NCI-H2029 (cell line): Measurements from ENCODE around the gene CXCR5.
A peak's percentile ranks its signal among the peaks of the same experiment; 100 is the strongest.

ENCODE experiments used
- DNase-seq: peaks from one replicate; lab custom pipeline; 2025; lab: John Stamatoyannopoulos, UW

Gene CXCR5

DNA sequence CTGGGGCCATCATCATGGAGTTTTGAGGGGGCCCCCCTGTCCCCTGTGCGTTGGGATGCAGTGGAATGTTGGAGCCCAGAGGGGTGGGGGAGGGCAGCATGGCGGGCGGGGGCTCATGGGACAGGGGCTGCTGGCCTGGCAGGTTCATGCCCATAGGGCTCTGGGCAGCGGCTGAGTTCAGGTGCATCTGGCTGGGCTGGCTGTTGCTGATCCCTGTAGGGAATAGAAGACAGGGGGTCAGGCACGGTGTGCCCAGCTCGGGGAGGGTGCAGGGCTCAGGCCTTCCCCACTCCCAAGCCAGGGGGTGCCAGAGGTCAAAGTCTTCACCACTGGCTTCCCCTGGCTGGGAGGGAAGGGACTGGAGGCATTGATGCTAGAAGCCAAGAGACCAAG lies 15.6 kb downstream of the CXCR5 start:
- DNase-seq = no peak

- DNase-seq = no peak
Measured at GRCh38 chr11:118899706-118900360, 16.1 kb downstream of the CXCR5 start.

DNA sequence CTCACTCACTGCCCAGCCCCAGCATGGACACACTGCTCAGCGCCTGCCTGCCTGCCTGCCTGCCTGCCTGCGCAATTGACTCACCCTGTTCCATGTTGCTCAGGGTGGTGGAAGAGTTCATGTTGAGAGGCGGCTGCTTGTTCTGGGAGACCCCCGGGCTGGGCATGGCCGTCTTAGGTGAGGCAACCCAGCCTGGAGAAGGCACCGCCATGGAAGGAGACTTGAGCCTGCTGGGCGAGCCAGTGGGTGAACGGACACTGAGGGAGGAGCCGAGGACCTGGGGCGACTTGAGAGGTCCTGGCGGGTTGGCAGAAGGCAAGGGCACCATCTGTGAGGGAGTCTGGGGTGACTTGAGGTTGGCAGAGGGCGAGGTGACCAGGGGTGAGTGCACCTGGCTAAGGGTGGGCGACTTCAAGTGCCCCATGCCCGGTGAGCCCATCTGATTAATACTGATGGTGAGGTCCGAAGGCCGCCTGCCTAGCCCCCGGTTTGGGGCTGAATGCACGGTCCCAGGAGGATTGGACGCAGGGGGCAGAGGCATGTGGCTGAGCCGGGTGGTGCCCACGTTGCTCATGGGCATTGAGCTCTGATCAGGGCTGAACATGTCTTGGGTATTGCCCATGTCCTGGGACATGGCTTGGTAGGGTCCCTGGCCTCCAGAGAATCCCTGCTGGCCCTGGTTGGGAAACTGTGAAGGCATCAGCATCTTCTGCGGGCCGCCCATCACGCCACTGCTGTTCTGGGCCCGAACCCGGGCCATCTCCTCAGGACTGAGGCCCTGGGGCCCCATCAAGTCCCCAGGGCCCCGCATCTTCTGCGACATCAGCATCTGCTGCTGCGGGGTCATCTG lies 17.1 kb downstream of the CXCR5 start:
- no peak for DNase-seq

GRCh38 chr11:118901494-118902335 lies 18.0 kb downstream of the CXCR5 start:
- no peak for DNase-seq

DNA sequence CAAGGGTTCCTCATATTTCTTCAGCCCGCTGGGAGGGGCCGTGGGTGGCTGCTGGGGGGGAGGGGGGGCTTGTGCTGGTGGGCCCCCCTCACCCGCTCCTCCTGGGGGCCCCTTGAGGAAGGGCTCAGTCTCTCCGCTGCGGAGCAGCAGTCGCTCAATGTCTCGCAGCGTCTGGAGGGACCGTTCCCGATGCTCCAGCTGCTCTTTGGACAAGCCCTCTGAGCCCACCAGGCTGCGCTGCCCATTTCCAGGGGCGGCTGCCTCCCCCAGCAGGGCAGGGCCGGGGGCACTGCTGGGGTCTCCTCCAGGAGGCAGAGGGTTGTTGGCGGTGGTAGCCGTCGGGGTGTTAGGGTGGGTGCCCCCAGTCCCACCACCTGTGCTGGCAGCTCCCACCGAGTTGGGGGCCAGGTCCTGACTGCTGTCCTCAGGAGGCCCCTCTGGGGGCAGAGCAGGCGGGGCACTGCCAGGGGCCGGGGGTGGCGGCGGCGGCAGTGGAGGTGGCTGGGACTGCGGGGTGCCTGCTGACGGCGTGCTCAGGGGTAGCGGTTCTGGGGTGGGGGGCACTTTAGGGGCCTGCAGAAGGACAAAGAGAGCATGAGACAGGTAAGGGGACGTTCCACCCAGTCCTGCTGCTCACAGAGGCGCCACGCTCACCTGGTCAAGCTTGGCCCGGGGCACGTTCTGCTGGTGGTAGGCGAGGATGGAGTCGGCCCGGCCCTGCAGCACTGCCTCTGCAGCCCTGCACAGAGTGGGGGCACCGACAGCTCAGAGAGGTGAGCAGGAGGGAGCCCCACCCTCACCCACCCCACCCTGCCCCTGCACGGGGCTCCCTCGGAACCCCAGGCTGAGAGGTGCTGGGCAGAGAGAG lies 18.9 kb downstream of the CXCR5 start:
- DNase-seq = no peak

DNA sequence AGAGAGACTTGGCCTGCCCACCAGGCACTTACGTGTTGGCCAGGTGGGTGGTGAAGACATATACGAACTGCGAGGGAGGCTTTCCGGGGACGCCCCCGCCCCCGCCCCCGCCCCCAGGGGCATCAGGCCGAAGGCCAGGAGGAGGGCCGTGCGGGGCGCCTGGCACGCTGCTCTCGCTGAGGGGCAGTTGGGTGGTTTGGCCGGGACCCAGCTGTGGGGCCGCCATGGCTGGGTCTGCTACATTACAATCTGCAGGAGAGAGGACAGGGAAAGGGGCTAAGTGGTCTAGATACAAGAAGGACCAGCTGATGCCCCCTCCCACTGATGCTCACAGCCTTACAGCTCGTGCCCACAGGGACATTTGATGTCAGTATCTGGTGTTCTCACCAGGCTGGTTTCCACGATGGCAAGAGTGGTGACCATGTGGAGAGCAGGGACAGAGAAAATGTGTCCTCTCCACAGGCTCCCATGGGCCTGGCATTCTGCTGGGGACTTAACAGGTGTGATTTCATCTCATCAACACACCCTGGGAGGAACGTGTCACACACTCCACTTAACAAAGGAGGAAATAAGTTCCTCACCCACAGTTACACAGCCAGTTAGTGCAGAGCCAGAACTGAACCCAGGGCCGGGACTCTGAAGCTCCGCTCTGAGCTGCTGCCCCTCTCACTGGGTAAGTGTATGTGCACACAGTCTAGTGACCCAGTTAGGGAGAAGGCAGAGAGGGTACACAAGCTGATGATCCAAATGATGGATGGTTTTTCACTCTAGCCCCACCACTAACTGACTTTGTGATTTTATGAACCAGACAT lies 19.7 kb downstream of the CXCR5 start:
- DNase-seq = no peak

GRCh38 chr11:118907051-118908042 lies 23.7 kb downstream of the CXCR5 start:
- DNase-seq = peak; percentile 73

DNA sequence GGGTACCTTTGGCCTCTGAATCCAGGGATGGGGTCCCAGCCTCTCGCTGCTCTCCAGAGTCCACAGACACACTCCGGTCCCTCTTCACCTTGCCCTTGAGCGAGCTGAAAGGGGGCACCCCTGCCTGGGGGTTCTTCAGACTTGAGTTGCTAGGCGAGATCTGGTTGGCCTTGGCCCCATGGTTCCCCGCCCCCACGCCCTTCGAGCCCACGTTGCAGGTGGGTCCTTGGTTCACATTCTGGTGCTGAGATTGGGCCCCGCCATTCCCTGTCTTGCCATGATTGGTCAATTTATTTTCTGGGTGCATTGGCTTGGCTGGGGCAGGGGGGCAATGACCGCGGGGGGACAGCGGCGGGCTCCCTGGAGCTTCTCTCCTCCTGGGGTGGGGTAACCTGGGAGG lies 24.6 kb downstream of the CXCR5 start:
- DNase-seq = no peak

- no peak for DNase-seq
Measured at GRCh38 chr11:118908901-118909618, 25.4 kb downstream of the CXCR5 start.

GRCh38 chr11:118909619-118910308 lies 26.1 kb downstream of the CXCR5 start:
- DNase-seq = no peak

DNA sequence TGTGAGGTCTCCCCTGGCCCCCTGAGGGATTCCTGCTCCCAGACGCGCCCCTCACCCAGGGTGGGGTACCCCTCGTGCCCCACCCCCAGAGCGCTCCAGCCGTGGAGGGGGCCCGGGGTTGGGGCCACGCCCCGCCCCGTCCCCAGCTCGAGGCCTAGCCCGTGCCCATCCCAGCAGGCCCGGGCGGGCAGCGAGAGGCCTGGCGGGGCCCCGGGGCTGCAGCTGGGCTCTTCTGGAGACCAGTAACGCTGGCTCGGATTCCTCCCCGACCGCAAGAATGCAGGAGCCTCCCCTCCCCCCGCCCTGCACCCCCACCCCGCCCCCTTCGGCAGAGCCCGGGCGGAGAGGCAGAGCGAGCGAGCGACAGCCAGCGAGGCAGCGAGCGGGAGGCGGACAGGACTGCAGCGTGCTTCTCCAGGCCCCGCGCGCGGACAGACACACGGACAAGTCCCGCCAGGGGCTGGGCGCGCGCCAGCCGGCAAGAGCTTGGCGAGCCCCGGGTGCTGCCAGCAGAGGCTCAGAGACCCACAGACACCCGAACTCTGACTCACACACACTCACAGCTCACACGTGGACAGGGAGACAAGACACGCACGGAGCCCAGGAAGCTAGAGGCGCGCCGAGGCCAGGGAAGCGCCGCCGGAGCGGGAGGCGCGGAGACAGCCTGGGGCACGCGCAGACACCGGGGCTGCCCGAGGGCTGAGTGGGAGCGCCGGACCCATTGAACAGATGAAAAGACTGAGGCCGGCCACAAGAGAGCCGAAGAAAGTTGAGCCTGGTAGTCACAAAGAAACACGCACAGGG lies 26.8 kb downstream of the CXCR5 start:
- DNase-seq = no peak

DNA sequence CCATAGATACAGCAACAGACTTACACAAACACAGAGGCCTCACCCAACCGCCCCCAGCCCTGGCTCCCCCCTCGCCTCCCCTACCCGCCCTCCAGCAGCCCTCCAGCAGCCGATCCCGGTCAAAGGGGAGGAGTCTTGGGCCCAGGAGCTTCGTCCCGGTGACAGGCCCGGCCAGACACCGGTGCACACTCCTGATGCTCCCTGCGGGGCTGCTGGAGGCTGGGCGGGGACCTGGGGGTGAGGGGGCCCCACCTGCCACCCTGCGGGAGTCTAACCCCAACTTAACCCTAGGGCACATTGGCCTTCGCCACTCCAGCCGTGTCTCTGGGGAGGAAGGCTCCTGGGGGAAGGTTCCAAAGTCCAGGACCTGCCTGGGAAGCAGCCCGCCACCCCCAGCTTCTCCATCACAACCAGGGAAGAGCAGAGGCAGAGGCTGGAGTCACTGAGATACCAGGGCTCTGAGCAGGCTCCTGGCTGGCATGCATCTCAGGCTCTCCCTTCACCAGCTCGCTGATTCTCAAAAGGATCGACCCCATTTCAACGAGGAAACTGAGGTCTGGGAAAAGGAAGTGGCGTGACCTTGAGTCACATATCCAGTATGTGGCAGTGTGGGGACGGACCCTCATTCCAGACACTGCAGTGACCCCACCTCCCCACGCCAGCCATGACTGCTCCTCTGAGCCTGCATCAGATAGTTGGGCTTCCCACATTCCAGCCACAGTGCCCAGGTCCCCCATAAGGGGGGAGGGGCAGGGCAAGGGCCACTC lies 27.6 kb downstream of the CXCR5 start:
- DNase-seq = no peak

GRCh38 chr11:118911880-118912741 lies 28.4 kb downstream of the CXCR5 start:
- no peak for DNase-seq

DNA sequence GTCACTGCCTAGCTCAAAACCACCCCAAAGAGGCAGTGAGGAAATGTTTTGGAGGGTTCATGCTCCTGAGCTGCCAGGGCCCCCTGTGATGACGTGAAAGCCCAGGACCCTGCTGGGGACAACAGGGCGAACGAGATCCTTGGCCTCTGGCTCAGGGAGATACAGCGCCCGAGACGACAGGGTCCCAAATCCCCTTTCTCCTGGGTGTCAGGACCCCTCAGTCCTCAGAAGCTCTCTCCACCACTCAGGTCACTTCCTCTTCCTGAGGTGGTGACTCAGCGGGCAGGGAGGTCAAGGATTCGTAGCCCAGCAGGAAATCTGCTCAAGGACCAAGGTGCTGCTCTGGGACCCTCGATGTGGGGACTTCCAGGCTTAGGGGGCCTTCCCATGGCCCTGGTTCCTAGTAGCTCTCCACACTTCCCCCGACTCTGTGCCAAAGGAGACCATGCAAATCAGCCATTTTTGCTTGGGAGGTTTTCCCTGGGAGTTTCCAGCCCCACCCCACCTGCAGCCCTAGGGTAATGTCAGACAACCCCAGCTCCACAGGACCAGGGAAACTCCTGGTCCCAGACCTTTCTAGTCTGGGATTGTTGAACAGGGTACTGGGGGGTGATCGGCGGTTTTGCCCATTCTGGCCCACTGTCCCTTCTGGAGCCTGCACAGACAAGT lies 29.2 kb downstream of the CXCR5 start:
- DNase-seq = no peak
